Liver (tissue), 3 donors: ENCODE data around the gene BNC2.

Experiments
- RAD21 ChIP-seq, 2 donors: IDR thresholded peaks; 2 replicates each; pipeline ENCODE4 v1.6.1; 2016; ENCODE audit warnings: antibody characterized with exemption in 2 of 2, mild to moderate bottlenecking in 2 of 2
- YY1 ChIP-seq: IDR thresholded peaks from 2 replicates; pipeline ENCODE4 v1.6.1; 2016; ENCODE audit warnings: antibody characterized with exemption, mild to moderate bottlenecking
- TF ChIP-seq, protein P1 (sequence below): fragments of 150-350 bp; IDR thresholded peaks from 2 replicates; pipeline ENCODE4 v1.5.1; 2017; ENCODE audit warnings: improper control_type of control experiment, low read depth, low read length; ENCODE audit not compliant: missing input control
- donor health status: healthy.
- donor health status: healthy.

DNA sequence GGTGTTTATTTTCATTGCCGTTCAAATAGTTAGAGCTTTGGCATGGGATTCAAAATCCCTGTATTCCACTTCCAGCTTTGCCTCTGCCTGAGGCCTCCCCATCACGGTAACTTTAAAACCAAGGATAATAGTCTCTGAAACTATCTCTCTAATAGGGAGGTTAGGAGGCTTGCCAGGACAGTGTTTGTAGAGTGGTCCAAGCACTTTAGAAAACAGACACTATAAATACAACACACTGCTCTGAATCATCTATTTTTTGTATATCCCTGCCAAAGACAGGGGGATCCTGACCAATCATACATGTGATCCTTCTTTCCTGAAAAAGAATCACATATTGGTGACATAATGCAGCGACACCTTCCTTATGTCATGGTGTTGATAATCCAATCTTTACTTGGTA lies 326.8 kb downstream of the BNC2 start:
- TF ChIP-seq, protein P1, sequence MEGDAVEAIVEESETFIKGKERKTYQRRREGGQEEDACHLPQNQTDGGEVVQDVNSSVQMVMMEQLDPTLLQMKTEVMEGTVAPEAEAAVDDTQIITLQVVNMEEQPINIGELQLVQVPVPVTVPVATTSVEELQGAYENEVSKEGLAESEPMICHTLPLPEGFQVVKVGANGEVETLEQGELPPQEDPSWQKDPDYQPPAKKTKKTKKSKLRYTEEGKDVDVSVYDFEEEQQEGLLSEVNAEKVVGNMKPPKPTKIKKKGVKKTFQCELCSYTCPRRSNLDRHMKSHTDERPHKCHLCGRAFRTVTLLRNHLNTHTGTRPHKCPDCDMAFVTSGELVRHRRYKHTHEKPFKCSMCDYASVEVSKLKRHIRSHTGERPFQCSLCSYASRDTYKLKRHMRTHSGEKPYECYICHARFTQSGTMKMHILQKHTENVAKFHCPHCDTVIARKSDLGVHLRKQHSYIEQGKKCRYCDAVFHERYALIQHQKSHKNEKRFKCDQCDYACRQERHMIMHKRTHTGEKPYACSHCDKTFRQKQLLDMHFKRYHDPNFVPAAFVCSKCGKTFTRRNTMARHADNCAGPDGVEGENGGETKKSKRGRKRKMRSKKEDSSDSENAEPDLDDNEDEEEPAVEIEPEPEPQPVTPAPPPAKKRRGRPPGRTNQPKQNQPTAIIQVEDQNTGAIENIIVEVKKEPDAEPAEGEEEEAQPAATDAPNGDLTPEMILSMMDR: no peak
- no peak for TF ChIP-seq YY1
- no peak for TF ChIP-seq RAD21 (IDR thresholded peaks at IDR 0.05)
